Inferior parietal cortex (tissue), 1 donor: Measurements from ENCODE around the gene SLFN11.
"Not testable (repeated sequence)": the region's sequence is repeated elsewhere in the genome, so short reads cannot be mapped to it uniquely, and the experiment has no call there.

Experiments
- DNase-seq: peaks from one replicate; pipeline ENCODE4 v3.0.0-alpha.2; 2016; ENCODE audit errors: extremely low spot score

SLFN11 gene

DNA sequence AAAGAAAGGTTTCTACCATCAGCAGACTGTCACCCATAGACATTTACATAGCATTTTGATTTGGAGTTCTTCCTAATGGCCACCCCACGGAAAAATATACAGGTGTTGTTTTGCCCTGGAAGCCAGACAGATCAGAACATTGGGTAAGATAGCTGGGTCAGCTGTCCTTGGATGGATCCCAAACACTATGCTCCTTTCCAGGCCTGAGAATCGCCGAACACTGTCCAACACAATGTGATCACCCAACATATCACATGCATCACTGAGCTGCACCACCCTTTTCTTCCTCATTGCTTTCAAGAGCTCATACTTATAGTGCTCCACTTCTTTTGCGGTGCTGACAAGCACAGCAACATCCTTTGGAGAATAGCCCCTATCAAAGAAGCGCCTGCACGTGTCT lies 21.1 kb downstream of the SLFN11 start:
- no peak for DNase-seq

- no peak for DNase-seq
These were observed 22.9 kb downstream of the SLFN11 start for GRCh38 chr17:35350493-35350892.

GRCh38 chr17:35345926-35346771 lies 27.3 kb downstream of the SLFN11 start:
- DNase-seq: no peak

DNA sequence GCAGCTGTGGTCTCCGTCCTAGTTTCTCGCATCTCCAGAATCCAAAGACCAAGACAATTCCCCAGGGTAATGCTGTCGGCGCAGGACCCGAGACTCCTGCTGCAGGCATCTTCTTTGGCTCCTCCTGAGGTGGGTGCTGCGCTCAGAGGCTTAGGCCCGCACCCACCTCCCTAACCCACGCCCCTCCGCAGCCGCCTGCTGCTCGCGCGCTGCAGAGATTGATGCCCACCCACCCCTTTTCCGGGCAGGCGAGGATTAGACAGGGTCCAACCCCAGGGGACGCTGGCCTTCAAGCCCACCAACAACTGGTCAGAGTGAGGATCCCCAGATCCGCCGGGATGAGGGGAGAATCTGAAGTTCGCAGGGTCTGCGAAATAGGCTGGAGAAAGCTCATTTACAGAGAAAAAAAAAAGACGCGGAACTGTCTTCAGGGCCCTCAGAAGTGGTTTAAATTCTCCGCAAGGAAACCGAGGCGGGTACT lies 27.9 kb downstream of the SLFN11 start:
- no peak for DNase-seq

DNA sequence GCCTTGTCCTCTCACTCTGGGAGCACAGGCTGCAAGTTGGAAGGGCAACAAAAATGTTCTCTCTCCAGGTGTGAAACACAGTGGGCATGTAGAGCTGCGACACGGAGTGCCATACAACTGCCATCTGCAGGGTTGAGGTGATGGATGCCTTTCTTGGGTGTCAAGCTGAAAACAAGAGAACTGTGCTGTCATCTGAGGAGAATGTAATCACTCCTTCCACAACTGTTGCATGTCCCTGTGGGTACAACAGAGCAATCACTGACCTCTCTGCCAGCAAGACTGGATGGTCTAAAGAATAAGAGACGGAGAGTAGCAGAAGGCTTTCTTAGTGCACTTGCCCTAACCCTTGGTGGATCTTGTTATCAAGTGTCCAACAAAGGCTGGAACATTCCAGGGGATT lies 29.2 kb downstream of the SLFN11 start:
- DNase-seq: no peak

DNA sequence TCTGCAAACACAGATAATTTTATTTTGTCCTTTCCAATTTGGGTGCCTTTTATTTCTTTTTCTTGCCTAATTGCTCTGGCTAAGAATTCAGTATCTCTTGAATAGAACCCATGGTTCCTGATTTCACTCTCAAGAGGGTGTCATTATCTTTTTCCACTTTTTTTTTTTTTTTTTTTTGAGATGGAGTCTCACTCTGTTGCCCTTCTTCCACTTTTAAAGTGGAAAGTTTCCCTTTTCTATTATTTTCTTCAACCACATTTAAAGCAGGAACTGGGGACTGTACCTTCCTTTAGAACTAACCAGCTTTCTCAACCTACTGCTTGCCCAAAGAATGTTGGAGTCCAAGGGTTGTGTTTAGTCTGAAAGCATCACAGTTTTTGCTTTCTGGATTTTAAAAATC lies 31.1 kb downstream of the SLFN11 start:
- no peak for DNase-seq

GRCh38 chr17:35341411-35341992 lies 31.9 kb downstream of the SLFN11 start:
- no peak for DNase-seq

DNA sequence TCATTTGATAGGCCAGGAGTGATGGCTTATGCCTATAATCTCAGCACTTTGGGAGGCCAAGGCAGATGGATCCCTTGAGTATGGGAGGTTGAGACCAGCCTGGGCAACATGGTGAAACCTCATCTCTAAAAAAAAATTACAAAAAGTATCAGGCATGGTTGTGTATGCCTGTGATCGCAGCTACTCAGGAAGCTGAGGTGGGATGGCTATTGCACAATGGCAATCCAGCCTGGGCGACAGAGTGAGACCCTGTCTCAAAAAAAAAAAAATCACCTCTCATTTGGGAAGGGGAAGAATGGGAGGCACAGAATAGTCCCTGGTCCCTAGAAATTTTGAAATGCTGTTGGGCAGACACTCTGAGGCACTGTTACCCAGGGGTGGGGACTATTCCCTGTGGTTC lies 35.2 kb downstream of the SLFN11 start:
- DNase-seq: no peak

DNA sequence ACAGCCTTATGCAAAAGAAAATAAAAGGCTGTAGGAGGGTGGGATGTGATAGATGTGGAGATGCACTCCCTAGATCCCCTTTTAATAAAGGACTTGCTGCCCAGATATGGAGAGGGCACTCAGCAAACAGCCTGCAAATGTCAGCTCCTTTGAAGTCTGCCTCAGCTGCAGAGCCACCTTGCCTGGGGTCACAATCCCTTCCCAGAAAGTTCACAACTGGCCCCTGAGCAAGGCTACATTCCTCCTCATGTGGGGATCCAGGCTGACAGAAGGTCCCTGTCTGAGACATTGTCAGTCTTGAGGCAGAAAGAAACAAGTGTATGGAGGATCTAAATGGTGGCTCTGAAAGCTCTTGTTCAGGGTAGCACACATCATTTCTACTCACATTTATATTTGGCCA lies 36.1 kb downstream of the SLFN11 start:
- no peak for DNase-seq

GRCh38 chr17:35333578-35333977 lies 39.8 kb downstream of the SLFN11 start:
- not testable (repeated sequence) for DNase-seq

- no peak for DNase-seq
These were observed 50.7 kb downstream of the SLFN11 start for GRCh38 chr17:35322749-35323148.

GRCh38 chr17:35315971-35316370 lies 57.5 kb downstream of the SLFN11 start:
- DNase-seq: no peak

- no peak for DNase-seq
These were observed 58.1 kb downstream of the SLFN11 start for GRCh38 chr17:35315283-35315682.

DNA sequence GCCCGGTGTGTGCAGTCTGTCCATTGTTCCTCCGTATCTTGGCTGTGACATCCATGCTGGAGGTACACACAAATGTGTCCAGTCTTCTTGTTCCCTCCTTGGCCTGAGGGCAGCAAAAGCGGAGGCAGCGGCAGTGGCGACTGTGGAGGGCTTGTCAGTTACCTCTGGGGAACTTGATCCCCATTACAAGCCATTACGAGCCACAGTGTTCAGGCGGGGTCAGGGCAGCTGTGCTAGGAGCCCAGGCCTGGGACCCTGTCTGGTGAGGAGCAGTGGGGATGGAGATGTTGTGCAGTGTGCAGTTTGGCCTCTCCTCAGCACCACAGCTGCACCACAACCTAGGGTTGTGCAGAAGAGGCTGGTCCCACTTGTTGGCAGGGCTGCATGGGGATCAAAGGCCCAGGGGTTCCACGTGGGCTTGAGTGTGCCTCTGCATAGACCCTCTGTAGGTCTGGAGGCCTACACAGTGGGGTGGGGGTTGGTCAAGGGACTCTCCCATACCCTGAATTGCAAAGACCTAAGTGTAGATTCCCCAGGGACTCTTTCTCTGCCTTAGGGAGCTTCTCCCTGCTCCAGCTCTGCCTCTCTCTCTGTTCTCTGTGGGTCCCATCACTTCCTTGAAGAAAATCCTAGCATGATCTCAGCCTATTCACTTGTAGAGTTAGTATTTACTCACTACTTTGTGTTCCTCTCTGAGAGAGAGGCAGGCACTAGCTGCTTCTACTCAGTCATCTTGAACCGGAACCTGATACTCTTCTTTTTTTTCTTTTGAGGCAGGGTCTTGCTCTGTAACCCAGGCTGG lies 58.8 kb downstream of the SLFN11 start:
- DNase-seq: no peak

GRCh38 chr17:35313875-35314409 lies 59.5 kb downstream of the SLFN11 start:
- no peak for DNase-seq

DNA sequence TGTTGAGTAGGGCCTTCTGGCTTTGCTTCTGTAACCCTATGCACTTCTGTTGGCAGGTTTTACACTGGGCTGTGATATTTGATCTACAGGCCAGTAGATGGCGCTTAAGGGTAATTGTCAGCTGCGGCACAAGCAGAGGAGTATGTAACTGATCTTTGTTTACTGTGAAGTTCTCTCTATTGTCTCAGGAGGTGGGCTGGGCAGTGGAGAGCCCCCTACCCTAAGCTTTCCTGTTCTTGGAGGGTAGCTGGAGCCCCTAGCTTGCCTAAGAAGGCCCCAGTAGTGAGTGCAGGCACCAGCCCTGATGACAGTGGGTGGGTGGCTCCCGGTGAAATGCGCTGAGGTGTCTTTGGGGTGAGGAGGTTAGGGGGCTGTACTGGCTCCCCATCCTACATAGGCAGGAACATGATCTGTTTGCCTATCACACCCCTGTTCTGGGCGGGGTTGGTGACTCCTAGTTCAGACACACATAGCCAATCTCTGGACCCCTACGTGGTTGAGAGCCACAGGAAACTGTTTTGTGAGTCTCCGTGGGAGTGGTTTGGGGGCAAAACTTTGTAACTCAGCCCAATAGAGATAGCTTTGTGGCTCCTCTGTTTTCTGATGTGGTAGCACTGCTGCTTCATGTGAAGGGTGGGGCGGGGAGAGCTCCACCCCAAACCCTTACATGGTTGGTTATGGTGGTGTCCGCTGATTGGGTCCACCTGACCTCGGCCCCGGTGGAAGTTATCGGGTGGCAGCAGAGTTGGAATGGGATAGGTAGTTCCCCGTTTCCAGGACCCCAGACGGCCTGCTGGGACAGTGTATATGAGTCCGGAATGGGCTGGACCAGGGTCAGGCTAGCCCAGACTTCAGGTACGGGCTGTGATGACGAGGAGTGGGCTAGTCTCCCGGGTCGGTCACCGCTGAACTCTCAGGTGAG lies 60.4 kb downstream of the SLFN11 start:
- DNase-seq: peak; percentile 64

DNA sequence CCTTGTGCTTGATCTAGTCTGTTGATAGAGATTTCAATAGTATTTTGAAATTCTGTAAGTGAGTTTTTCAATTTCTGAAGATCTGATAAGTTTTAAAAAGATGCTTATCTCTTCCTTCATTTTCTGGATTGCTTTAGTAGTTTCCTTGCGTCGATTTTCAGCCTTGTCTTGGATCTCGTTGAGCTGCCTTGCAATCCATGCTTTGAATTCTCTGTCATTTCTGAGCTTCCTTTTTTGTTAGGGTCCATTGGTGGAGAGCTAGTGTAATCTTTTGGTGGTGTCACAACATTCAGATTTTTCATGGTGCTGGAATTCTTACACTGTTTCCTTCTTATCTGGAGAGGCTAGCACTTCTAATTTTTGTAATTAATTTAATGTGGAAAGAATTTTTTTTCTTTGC lies 61.1 kb downstream of the SLFN11 start:
- no peak for DNase-seq

- DNase-seq: not testable (repeated sequence)
These were observed 64.1 kb downstream of the SLFN11 start for GRCh38 chr17:35309345-35309744.
